Esophagus squamous epithelium (tissue), 5 donors: ENCODE data around the gene GPT2. TPM values are rescaled to one million over a fixed set of nuclear protein-coding genes. Genes with fewer than 3 reads are reported as not detected.

Source experiments
- DNase-seq: peaks from one replicate; lab custom pipeline; 2025; lab: John Stamatoyannopoulos, UW
- H3K27ac ChIP-seq, 4 donors: fragments of 200-600 bp; sonication (generic); one replicate each; pipeline ENCODE4 v1.5.1; 2016 to 2019; ENCODE audit warnings: mild to moderate bottlenecking in 1 of 4
- H3K27me3 ChIP-seq, 4 donors: fragments of 200-600 bp; sonication (generic); 1 replicate in 3 of 4; 2 replicates in 1 of 4; pipeline versions ENCODE4 v1.5.1 to v1.6.0; 2017 to 2021; ENCODE audit warnings: antibody characterized with exemption in 1 of 4
- H3K36me3 ChIP-seq, 3 donors: fragments of 200-600 bp; sonication (generic); one replicate each; pipeline ENCODE4 v1.5.1; 2016 to 2019
- H3K4me1 ChIP-seq, 3 donors: fragments of 200-600 bp; sonication (generic); one replicate each; pipeline ENCODE4 v1.5.1; 2017 to 2019
- H3K4me3 ChIP-seq, 4 donors: fragments of 200-600 bp; sonication (generic); 1 replicate in 3 of 4; 2 replicates in 1 of 4; pipeline ENCODE4 v1.5.1; 2016 to 2019; ENCODE audit warnings: mild to moderate bottlenecking in 2 of 4, moderate library complexity in 1 of 4
- H3K9me3 ChIP-seq, 3 donors: fragments of 200-600 bp; sonication (generic); one replicate each; pipeline ENCODE4 v1.5.1; 2016 to 2019
- POLR2A ChIP-seq, 4 donors: fragments of 450-650 bp; IDR thresholded peaks; one replicate each; pipeline ENCODE4 v1.6.1; 2017; ENCODE audit warnings: antibody characterized with exemption in 4 of 4, mild to moderate bottlenecking in 4 of 4, moderate library complexity in 3 of 4
- WGBS, 2 donors: methylation state at CpG; one replicate each; pipeline ENCODE4 v1.1.5; 2018; 5-methylcytosine and 5-hydroxymethylcytosine counted together
- intact Hi-C: fragments of 100-400 bp; cut with DNase I; formaldehyde crosslinking; loops from one replicate; pipeline ENCODE4 v1.15.0; 2022
- total RNA-seq, 4 donors: library from RNA; depleted of rRNA; stranded (reverse); fragments of >200 nt; gene quantifications; one replicate each; pipeline ENCODE4 v1.1.0, GENCODE V29; 2016
- TF ChIP-seq, protein P1 (sequence below), 6 experiments: fragments of 450-650 bp in 4 of 6; fragments of 200-600 bp in 2 of 6; sonication (generic) in 2 of 6; IDR thresholded peaks; one replicate each; pipeline ENCODE4 v1.5.1; 2016 to 2019; ENCODE audit warnings: antibody characterized with exemption in 6 of 6, mild to moderate bottlenecking in 4 of 6, moderate library complexity in 4 of 6
- donor health status: DM: yes; HTN: yes; CAD: no.

Gene GPT2
- total RNA-seq, 4 donors from 2014 or later: 43.3 to 113 (median 77.2) TPM

DNA sequence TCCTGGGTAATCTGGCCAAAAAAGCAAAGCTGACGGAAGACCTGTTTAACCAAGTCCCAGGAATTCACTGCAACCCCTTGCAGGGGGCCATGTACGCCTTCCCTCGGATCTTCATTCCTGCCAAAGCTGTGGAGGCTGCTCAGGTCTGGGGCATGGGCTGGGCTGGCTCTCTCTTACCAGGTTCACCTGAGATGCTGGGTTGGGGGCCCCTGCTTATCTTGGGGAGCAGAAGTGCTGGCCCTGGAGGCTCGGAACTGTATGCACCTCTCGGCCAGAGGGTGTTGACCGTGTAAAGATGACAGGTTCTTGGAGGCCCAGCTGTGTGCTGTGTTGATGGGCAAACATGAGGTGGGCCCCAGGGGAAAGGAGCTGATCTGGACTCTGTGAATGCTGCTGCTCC lies 40.2 kb downstream of the GPT2 start:
- Histone ChIP-seq H3K36me3 (peaks cover 15 to 87% (median 17%) of the 10 kb centered on the region in 3 donors), H3K4me1 (peaks cover 6 to 52% (median 11%) of the 10 kb centered on the region in 3 donors), H3K27me3 (no peaks in the 10 kb centered on the region), H3K4me3 (no peak overlapping the region), H3K9me3 (no peaks in the 10 kb centered on the region), H3K27ac (peak overlapping the region in 2 of 4 donors; percentile 9 to 34)
- 100% methylated on average over 1 to 3 of the region's 6 CpGs for WGBS, 2 donors
- intact Hi-C loops: no loop called here
- TF ChIP-seq, protein P1, sequence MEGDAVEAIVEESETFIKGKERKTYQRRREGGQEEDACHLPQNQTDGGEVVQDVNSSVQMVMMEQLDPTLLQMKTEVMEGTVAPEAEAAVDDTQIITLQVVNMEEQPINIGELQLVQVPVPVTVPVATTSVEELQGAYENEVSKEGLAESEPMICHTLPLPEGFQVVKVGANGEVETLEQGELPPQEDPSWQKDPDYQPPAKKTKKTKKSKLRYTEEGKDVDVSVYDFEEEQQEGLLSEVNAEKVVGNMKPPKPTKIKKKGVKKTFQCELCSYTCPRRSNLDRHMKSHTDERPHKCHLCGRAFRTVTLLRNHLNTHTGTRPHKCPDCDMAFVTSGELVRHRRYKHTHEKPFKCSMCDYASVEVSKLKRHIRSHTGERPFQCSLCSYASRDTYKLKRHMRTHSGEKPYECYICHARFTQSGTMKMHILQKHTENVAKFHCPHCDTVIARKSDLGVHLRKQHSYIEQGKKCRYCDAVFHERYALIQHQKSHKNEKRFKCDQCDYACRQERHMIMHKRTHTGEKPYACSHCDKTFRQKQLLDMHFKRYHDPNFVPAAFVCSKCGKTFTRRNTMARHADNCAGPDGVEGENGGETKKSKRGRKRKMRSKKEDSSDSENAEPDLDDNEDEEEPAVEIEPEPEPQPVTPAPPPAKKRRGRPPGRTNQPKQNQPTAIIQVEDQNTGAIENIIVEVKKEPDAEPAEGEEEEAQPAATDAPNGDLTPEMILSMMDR (IDR thresholded peaks at IDR 0.05): no peak
- no peak for TF ChIP-seq POLR2A (IDR thresholded peaks at IDR 0.05)
- DNase-seq: no peak

DNA sequence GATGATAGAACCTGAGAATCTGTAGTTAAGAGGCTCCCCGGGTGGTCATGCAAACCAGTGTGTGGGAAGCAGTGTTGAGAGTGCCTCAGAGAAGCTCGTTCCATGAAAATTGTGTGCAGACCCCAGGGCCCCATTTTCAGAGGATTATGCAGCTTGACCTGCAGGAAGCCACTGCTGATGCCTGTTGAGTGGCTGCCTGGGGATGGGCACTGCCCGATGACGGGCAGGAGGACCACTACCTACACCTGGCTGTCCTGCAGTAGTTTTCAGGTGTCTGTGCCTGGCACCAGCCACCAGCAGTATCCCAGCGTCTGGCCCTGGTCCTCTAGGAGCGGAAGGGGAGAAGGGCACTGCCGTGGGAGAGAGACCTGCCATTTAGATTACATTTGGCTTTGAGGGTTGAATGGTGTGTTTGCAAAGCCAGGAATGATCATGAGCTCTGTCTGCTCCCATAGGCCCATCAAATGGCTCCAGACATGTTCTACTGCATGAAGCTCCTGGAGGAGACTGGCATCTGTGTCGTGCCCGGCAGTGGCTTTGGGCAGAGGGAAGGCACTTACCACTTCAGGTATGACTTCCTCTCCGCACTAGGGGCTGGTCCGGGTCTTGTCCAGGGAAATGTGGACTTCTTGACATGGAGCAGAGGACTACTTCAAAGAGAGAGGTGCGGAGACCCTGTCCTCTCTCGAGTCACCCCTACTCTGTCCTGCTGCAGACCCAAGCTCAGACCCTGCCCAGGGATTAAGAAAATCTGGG lies 42.5 kb downstream of the GPT2 start:
- Histone ChIP-seq H3K27ac (no peak overlapping the region), H3K9me3 (no peaks in the 10 kb centered on the region), H3K27me3 (no peaks in the 10 kb centered on the region), H3K4me1 (peaks cover 0 to 37% (median 3%) of the 10 kb centered on the region in 3 donors), H3K36me3 (peaks cover 15 to 100% (median 17%) of the 10 kb centered on the region in 3 donors), H3K4me3 (no peak overlapping the region)
- TF ChIP-seq POLR2A (IDR thresholded peaks at IDR 0.05): no peak
- TF ChIP-seq, protein P1 (IDR thresholded peaks at IDR 0.05): no peak
- 84 to 89% methylated on average over 10 of the region's 13 CpGs for WGBS, 2 donors
- no peak for DNase-seq
- intact Hi-C loops: no loop called here

DNA sequence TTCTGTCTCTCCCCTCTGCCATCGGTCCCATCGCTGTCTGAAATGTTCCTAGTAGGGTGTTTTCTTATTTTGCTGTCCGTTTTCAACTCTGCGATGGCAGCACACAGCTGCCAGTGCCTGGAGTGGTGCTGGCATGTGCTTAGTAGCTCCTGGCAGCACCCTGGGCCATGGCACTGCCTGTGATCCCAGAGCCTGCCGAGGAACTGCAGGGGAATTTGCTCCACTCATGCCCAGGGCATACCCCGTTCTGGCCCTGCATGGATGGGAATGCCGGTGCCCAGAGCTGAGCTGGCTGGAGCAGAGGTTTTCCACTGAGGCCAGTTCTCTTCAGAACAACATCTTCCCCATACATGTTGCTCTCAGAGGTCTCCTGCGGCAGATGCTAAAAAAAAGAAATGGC lies 43.1 kb downstream of the GPT2 start:
- TF ChIP-seq, protein P1 (IDR thresholded peaks at IDR 0.05): no peak
- TF ChIP-seq POLR2A (IDR thresholded peaks at IDR 0.05): no peak
- 93 to 98% methylated on average over 4 to 5 of the region's 8 CpGs for WGBS, 2 donors
- no peaks in the 10 kb centered on the region for H3K9me3 ChIP-seq
- intact Hi-C loops: no loop called here
- peaks cover 0 to 31% (median 3%) of the 10 kb centered on the region in 3 donors for H3K4me1 ChIP-seq
- H3K27ac ChIP-seq: no peak overlapping the region
- no peaks in the 10 kb centered on the region for H3K27me3 ChIP-seq
- no peak for DNase-seq
- no peak overlapping the region for H3K4me3 ChIP-seq
- H3K36me3 ChIP-seq: peaks cover 14 to 94% (median 15%) of the 10 kb centered on the region in 3 donors

DNA sequence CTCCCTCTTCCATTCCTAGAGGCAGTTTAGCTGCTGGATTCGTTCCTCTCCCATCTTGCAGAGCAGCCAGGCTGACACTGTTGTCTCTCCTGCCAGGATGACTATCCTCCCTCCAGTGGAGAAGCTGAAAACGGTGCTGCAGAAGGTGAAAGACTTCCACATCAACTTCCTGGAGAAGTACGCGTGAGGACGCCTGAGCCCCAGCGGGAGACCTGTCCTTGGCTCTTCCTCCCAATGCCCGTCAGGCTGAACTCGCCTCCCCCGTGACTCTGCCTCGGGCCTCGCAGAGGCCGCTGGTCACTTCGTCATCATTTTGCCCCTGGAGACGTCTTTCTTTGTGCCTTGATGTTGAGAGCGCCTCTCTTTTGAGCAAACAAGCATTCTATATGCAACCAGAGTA lies 44.6 kb downstream of the GPT2 start:
- peaks cover 0 to 21% (median 3%) of the 10 kb centered on the region in 3 donors for H3K4me1 ChIP-seq
- H3K4me3 ChIP-seq: no peak overlapping the region
- TF ChIP-seq POLR2A (IDR thresholded peaks at IDR 0.05): no peak
- TF ChIP-seq, protein P1 (IDR thresholded peaks at IDR 0.05): no peak
- intact Hi-C loops: no loop called here
- no peak for DNase-seq
- H3K27ac ChIP-seq: no peak overlapping the region
- H3K36me3 ChIP-seq: peaks cover 10 to 78% (median 10%) of the 10 kb centered on the region in 3 donors
- H3K9me3 ChIP-seq: no peaks in the 10 kb centered on the region
- no peaks in the 10 kb centered on the region for H3K27me3 ChIP-seq
- WGBS, 2 donors: 79 to 85% methylated on average over 15 of the region's 15 CpGs
